Peyer's patch (tissue), 4 donors: ENCODE measurements around the gene WAPL. TPM values are rescaled to one million over a fixed set of nuclear protein-coding genes. Genes with fewer than 3 reads are reported as not detected.
"Not testable (repeated sequence)": the region's sequence is repeated elsewhere in the genome, so short reads cannot be mapped to it uniquely, and the experiment has no call there.

Experiments
- DNase-seq, 3 donors: peaks; one replicate each; pipeline ENCODE4 v3.0.0-alpha.2; 2017 to 2019
- H3K27ac ChIP-seq, 4 donors: fragments of 200-600 bp; sonication (generic); one replicate each; pipeline ENCODE4 v1.5.1; 2016 to 2019
- H3K27me3 ChIP-seq, 2 donors: fragments of 200-600 bp; sonication (generic); one replicate each; pipeline ENCODE4 v1.5.1; 2019
- H3K36me3 ChIP-seq, 3 donors: fragments of 200-600 bp; sonication (generic); one replicate each; pipeline ENCODE4 v1.5.1; 2016 to 2019
- H3K4me1 ChIP-seq, 4 donors: fragments of 200-600 bp; sonication (generic); one replicate each; pipeline ENCODE4 v1.5.1; 2016 to 2019
- H3K4me3 ChIP-seq, 4 donors: fragments of 200-600 bp; sonication (generic); 1 replicate in 3 of 4; 2 replicates in 1 of 4; pipeline ENCODE4 v1.5.1; 2016 to 2019; ENCODE audit warnings: mild to moderate bottlenecking in 1 of 4
- H3K9me3 ChIP-seq, 4 donors: fragments of 200-600 bp; sonication (generic); one replicate each; pipeline ENCODE4 v1.5.1; 2016 to 2019; ENCODE audit warnings: mild to moderate bottlenecking in 1 of 4
- POLR2A ChIP-seq, 2 donors: fragments of 450-650 bp; IDR thresholded peaks; one replicate each; pipeline ENCODE4 v1.5.1; 2017; ENCODE audit warnings: antibody characterized with exemption in 2 of 2, mild to moderate bottlenecking in 2 of 2, moderate library complexity in 2 of 2
- total RNA-seq, 4 donors: library from RNA; depleted of rRNA; stranded (reverse); fragments of >200 nt; gene quantifications; one replicate each; pipeline ENCODE4 v1.1.0, GENCODE V29; 2016
- TF ChIP-seq, protein P1 (sequence below), 6 experiments: fragments of 450-650 bp in 4 of 6; fragments of 200-600 bp in 2 of 6; sonication (generic) in 1 of 6; IDR thresholded peaks; one replicate each; pipeline ENCODE4 v1.5.1; 2017 to 2019; ENCODE audit warnings: antibody characterized with exemption in 6 of 6, mild to moderate bottlenecking in 3 of 6, moderate library complexity in 1 of 6

Gene WAPL
- total RNA-seq, 4 donors from 2014 or later: 32.4 to 49.5 (median 45.1) TPM

- H3K27me3 ChIP-seq: no peaks in the 10 kb centered on the region
- no peaks in the 10 kb centered on the region for H3K9me3 ChIP-seq
- H3K36me3 ChIP-seq: no peaks in the 10 kb centered on the region
- H3K27ac ChIP-seq: no peak overlapping the region
- no peak for DNase-seq
- H3K4me1 ChIP-seq: peaks cover 0 to 5% (median 0%) of the 10 kb centered on the region in 4 donors
- TF ChIP-seq, protein P1, sequence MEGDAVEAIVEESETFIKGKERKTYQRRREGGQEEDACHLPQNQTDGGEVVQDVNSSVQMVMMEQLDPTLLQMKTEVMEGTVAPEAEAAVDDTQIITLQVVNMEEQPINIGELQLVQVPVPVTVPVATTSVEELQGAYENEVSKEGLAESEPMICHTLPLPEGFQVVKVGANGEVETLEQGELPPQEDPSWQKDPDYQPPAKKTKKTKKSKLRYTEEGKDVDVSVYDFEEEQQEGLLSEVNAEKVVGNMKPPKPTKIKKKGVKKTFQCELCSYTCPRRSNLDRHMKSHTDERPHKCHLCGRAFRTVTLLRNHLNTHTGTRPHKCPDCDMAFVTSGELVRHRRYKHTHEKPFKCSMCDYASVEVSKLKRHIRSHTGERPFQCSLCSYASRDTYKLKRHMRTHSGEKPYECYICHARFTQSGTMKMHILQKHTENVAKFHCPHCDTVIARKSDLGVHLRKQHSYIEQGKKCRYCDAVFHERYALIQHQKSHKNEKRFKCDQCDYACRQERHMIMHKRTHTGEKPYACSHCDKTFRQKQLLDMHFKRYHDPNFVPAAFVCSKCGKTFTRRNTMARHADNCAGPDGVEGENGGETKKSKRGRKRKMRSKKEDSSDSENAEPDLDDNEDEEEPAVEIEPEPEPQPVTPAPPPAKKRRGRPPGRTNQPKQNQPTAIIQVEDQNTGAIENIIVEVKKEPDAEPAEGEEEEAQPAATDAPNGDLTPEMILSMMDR (IDR thresholded peaks at IDR 0.05): no peak
- no peak for TF ChIP-seq POLR2A (IDR thresholded peaks at IDR 0.05)
- H3K4me3 ChIP-seq: no peak overlapping the region
Measured at GRCh38 chr10:86538547-86538946, 17.0 kb upstream of the WAPL start.

GRCh38 chr10:86538040-86538439, 16.4 kb upstream of the WAPL start:
- not testable (repeated sequence) for DNase-seq, H3K36me3 ChIP-seq, H3K4me3 ChIP-seq, H3K27ac ChIP-seq, H3K27me3 ChIP-seq, H3K9me3 ChIP-seq, H3K4me1 ChIP-seq

- no peaks in the 10 kb centered on the region for H3K9me3 ChIP-seq
- TF ChIP-seq POLR2A (IDR thresholded peaks at IDR 0.05): no peak
- TF ChIP-seq, protein P1 (IDR thresholded peaks at IDR 0.05): no peak
- peak overlapping the region in 2 of 4 donors; percentile 38 to 74 for H3K27ac ChIP-seq
- H3K4me3 ChIP-seq: peak overlapping the region; percentile 28 to 55 (median 50)
- H3K4me1 ChIP-seq: peaks cover 0 to 5% (median 0%) of the 10 kb centered on the region in 4 donors
- no peaks in the 10 kb centered on the region for H3K36me3 ChIP-seq
- peak in 2 of 3 donors; percentile 31 to 58 for DNase-seq
- no peaks in the 10 kb centered on the region for H3K27me3 ChIP-seq
Measured at GRCh38 chr10:86536294-86536861, 14.8 kb upstream of the WAPL start.

DNA sequence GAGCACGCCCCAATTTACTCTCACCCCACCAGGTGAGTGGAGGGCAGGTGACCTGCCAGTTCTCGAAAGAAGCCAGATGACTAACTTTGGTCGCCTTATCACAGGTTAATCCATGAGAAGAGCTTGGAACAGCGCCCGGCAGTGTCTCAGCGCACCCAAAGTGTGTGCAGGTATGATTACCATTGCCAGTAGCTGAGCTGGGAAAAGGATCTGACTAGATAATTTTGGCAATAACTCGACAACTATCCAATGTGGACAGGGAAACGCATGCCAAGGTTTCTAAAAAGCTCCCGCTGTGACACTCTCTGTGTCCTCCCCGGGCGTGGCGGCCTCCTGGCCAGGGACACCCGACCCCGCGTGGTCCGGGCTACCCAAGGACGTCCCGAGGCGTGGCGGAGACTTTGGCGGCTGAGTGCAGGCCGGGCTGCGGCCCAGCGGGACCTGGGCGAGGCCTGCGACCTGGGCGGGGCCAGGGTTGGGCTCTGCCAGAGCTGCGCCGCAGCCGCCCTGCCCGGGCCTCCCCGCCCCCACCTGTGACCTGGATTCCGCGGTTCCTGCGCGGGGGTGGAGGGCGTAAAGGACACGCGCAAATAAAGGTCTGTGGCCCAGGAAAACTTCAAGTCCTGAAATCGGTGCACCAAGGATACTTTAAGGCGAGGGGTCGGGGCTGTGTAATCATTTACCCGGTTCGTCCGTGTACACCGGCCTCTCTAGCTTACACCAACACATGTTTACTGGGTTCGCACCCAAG, 13.7 kb upstream of the WAPL start:
- Histone ChIP-seq H3K36me3 (no peaks in the 10 kb centered on the region), H3K4me1 (peaks cover 0 to 5% (median 0%) of the 10 kb centered on the region in 4 donors), H3K27ac (peak overlapping the region; percentile 55 to 86 (median 72)), H3K4me3 (peak overlapping the region; percentile 39 to 55 (median 50)), H3K27me3 (no peaks in the 10 kb centered on the region), H3K9me3 (no peaks in the 10 kb centered on the region)
- no peak for TF ChIP-seq POLR2A (IDR thresholded peaks at IDR 0.05)
- TF ChIP-seq, protein P1 (IDR thresholded peaks at IDR 0.05): no peak
- DNase-seq: peak; percentile 56 to 93 (median 89)

DNA sequence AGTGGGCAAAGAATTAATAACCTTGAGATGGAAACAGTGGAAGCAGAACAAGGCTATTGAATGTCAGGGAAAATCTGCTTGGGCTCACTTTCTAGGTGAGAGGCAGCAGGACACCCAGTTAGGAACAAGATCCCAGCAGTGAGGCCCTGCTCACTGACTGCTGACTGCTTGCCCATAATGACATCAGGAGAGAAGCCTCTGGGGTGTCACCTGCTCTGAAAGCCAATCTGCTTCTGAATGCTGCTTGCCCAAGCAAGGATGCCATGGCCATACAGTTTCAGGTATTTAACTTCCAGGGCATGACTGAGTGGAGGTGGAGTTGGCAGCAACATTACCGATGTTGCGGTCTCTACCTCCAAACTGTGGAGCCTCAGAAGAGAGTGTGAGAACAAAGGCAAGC, 11.7 kb upstream of the WAPL start:
- Histone ChIP-seq H3K4me3 (no peak overlapping the region), H3K9me3 (no peaks in the 10 kb centered on the region), H3K27ac (no peak overlapping the region), H3K36me3 (no peaks in the 10 kb centered on the region), H3K27me3 (no peaks in the 10 kb centered on the region), H3K4me1 (peaks cover 0 to 5% (median 0%) of the 10 kb centered on the region in 4 donors)
- DNase-seq: no peak
- TF ChIP-seq POLR2A (IDR thresholded peaks at IDR 0.05): no peak
- TF ChIP-seq, protein P1 (IDR thresholded peaks at IDR 0.05): no peak

DNA sequence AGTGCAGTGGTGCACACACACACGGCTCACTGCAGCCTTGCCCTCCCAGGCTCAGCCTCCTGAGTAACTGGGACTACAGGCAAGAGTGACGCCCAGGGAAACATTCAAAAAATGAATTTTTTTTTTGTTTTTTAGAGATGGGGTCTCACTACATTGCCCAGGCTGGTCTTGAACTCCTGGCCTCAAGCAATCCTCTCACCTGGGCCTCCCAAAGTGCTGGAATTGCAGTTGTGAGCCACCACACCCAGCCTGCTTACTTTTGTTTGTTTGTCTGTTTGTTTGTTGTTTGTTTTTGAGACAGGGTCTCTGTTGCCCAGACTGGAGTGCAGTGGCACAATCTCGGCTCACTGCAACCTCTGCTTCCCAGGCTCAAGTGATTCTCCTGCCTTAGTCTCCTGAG, 7.1 kb upstream of the WAPL start:
- not testable (repeated sequence) for H3K27ac ChIP-seq, H3K27me3 ChIP-seq, H3K9me3 ChIP-seq

More for the DNA sequence above, 7.1 kb upstream of the WAPL start:
- H3K36me3 ChIP-seq, H3K4me3 ChIP-seq, H3K4me1 ChIP-seq, DNase-seq: not testable (repeated sequence)
